ENCODE results near the gene RNLS. TPM values are rescaled to one million over a fixed set of nuclear protein-coding genes. Genes with fewer than 3 reads are reported as not detected.

The RNLS gene
- total and polyA plus RNA-seq, 4 donors, result 5.8 to 11.6 (median 7.9) TPM

- TF ChIP-seq CTCF (IDR thresholded peaks at IDR 0.05; ENCODE audit: control extremely low read depth, extremely low read depth), result no peak
- Histone ChIP-seq H3K36me3 (ENCODE audit: control insufficient read depth in 4 of 4, insufficient read depth in 4 of 4, low read length in 4 of 4) (no peaks in the 10 kb centered on the region), H3K27me3 (ENCODE audit: control insufficient read depth in 3 of 3, insufficient read depth in 3 of 3, low read length in 2 of 3) (no peaks in the 10 kb centered on the region), H3K4me3 (no peak overlapping the region), H3K27ac (ENCODE audit: low read depth in 1 of 2, low read length in 1 of 2) (no peak overlapping the region), H3K9me3 (ENCODE audit: control insufficient read depth in 4 of 4, insufficient read depth in 3 of 4, low read length in 3 of 4) (no peaks in the 10 kb centered on the region), H3K4me1 (ENCODE audit: control insufficient read depth in 5 of 5, insufficient read depth in 5 of 5, low read length in 5 of 5) (peaks cover 0 to 24% (median 13%) of the 10 kb centered on the region in 5 donors), H3K9ac (ENCODE audit: insufficient read depth in 1 of 2, low read length in 2 of 2) (no peak overlapping the region)
- WGBS, 2 donors, result 74 to 85% methylated on average over 2 of the region's 2 CpGs
- peak in 2 of 3 donors; percentile 78 to 80 for DNase-seq
- ATAC-seq (ENCODE audit: insufficient read depth, low FRiP score), result no peak
Observed at GRCh38 chr10:88226071-88226659, 357.0 kb downstream of the RNLS start.

Small RNA genes lying within 50 kb of the gene (small RNA-seq; reads per million reads assigned to genes)
- not detected for gene AL353149.1 (ENCODE audit: low replicate concordance)
- not detected for gene RF00019 (ENCODE audit: low replicate concordance)

Other genes with a start within 250 kb of the RNLS start
- under 1 TPM in 1 of 2 donors, not detected in 1; 0.14 TPM for gene LIPJ, start 3.4 kb upstream of the RNLS start, total RNA-seq
- gene LIPJ, start 3.4 kb upstream of the RNLS start, polyA plus RNA-seq, result under 1 TPM; 0.02 to 0.12 TPM
- gene LIPF, start 81.1 kb upstream of the RNLS start, total RNA-seq, result not detected
- under 1 TPM in 1 of 2 donors, not detected in 1; 0.22 TPM for gene LIPF, start 81.1 kb upstream of the RNLS start, polyA plus RNA-seq
- not detected for gene LIPK, start 122.9 kb upstream of the RNLS start, total RNA-seq
- not detected for gene LIPK, start 122.9 kb upstream of the RNLS start, polyA plus RNA-seq
- under 1 TPM; 0.34 to 0.55 TPM for gene LIPN, start 176.7 kb upstream of the RNLS start, total RNA-seq
- 1 to 10 TPM in 1 of 2 donors, not detected in 1; 2.6 TPM for gene LIPN, start 176.7 kb upstream of the RNLS start, polyA plus RNA-seq
- not detected for gene LIPM, start 219.4 kb upstream of the RNLS start, total RNA-seq
- not detected for gene LIPM, start 219.4 kb upstream of the RNLS start, polyA plus RNA-seq

All from lung (tissue), 13 donors.